ENCODE measurements around the gene MAP3K7CL.

Gene MAP3K7CL

GRCh38 chr21:29208682-29209059, 78.2 kb downstream of the MAP3K7CL start:
- Histone ChIP-seq H3K4me1 (ENCODE audit: control insufficient read depth in 1 of 2, insufficient read depth in 2 of 2, low read length in 2 of 2) (no peaks in the 10 kb centered on the region), H3K27me3 (ENCODE audit: insufficient read depth, low read length) (no peaks in the 10 kb centered on the region), H3K9me3 (ENCODE audit: insufficient read depth, low read depth, low read length) (no peaks in the 10 kb centered on the region), H2BK5ac (ENCODE audit: low read depth, low read length, poor library complexity) (no peak overlapping the region), H2AK5ac (ENCODE audit: low read length) (no peak overlapping the region), H3K18ac (ENCODE audit: low read length) (no peak overlapping the region), H3K9ac (ENCODE audit: low read length) (no peak overlapping the region), H3K4ac (ENCODE audit: low read depth, low read length) (no peak overlapping the region), H2BK120ac (ENCODE audit: insufficient read depth, low read length, poor library complexity) (no peak overlapping the region), H3K27ac (ENCODE audit: low read depth, low read length) (no peak overlapping the region), H3K4me2 (ENCODE audit: low read length) (no peak overlapping the region), H3K79me1 (ENCODE audit: low read length) (no peaks in the 10 kb centered on the region), H4K91ac (ENCODE audit: low read depth, low read length) (no peak overlapping the region), H3K4me3 (ENCODE audit: low read depth, low read length) (no peak overlapping the region), H4K8ac (ENCODE audit: low read depth, low read length) (no peak overlapping the region), H3K79me2 (ENCODE audit: control insufficient read depth, insufficient read depth, low read length, poor library complexity) (no peaks in the 10 kb centered on the region), H4K12ac (ENCODE audit: low read depth, low read length) (no peak overlapping the region), H3K36me3 (ENCODE audit: control insufficient read depth in 1 of 2, insufficient read depth in 2 of 2, low read length in 2 of 2) (no peaks in the 10 kb centered on the region), H2AFZ (ENCODE audit: insufficient read depth, low read length, poor library complexity) (no peak overlapping the region), H3K23ac (ENCODE audit: low read length) (no peak overlapping the region), H2BK12ac (ENCODE audit: low read length) (no peak overlapping the region), H3K14ac (ENCODE audit: low read length) (no peak overlapping the region)
- no CpG with 5 or more reads among the region's 1 CpG for WGBS (ENCODE audit: extremely low coverage, insufficient coverage, insufficient read length)
- peak in 1 of 2 donors; percentile 61 for DNase-seq

- H3K79me1 ChIP-seq (ENCODE audit: low read length) = no peaks in the 10 kb centered on the region
- H3K23ac ChIP-seq (ENCODE audit: low read length) = no peak overlapping the region
- no peak overlapping the region for H3K27ac ChIP-seq (ENCODE audit: low read depth, low read length)
Observed at GRCh38 chr21:29209696-29210095, 79.3 kb downstream of the MAP3K7CL start.

DNA sequence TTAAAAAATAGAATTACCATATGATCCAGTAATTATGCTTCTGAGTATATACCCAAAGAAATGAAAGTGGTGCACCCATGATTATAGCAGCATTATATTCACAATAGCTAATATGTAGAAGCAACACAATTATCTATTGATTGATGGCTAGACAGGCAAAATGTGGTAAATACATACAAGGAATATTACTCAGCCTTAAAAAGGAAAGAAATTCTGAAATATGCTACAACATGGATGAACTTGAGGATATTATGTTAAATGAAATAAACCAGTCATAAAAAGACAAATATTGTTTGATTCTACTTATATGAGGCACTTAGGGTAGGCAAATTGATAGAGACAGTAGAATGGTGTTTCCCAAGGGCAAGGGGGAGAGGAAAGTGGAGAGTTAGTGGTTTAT, 80.8 kb downstream of the MAP3K7CL start:
- Histone ChIP-seq H2BK5ac (ENCODE audit: low read depth, low read length, poor library complexity) (no peak overlapping the region), H3K4ac (ENCODE audit: low read depth, low read length) (no peak overlapping the region), H4K8ac (ENCODE audit: low read depth, low read length) (no peak overlapping the region), H3K27me3 (ENCODE audit: insufficient read depth, low read length) (no peaks in the 10 kb centered on the region), H2AK5ac (ENCODE audit: low read length) (no peak overlapping the region), H3K9ac (ENCODE audit: low read length) (no peak overlapping the region), H3K4me3 (ENCODE audit: low read depth, low read length) (no peak overlapping the region), H3K79me1 (ENCODE audit: low read length) (no peaks in the 10 kb centered on the region), H3K36me3 (ENCODE audit: control insufficient read depth in 1 of 2, insufficient read depth in 2 of 2, low read length in 2 of 2) (no peaks in the 10 kb centered on the region), H3K9me3 (ENCODE audit: insufficient read depth, low read depth, low read length) (no peaks in the 10 kb centered on the region), H2BK120ac (ENCODE audit: insufficient read depth, low read length, poor library complexity) (no peak overlapping the region), H2AFZ (ENCODE audit: insufficient read depth, low read length, poor library complexity) (no peak overlapping the region), H3K23ac (ENCODE audit: low read length) (no peak overlapping the region), H2BK12ac (ENCODE audit: low read length) (no peak overlapping the region), H3K27ac (ENCODE audit: low read depth, low read length) (no peak overlapping the region), H3K18ac (ENCODE audit: low read length) (no peak overlapping the region), H3K79me2 (ENCODE audit: control insufficient read depth, insufficient read depth, low read length, poor library complexity) (no peaks in the 10 kb centered on the region), H4K91ac (ENCODE audit: low read depth, low read length) (no peak overlapping the region), H4K12ac (ENCODE audit: low read depth, low read length) (no peak overlapping the region), H3K4me2 (ENCODE audit: low read length) (no peak overlapping the region), H3K4me1 (ENCODE audit: control insufficient read depth in 1 of 2, insufficient read depth in 2 of 2, low read length in 2 of 2) (no peaks in the 10 kb centered on the region), H3K14ac (ENCODE audit: low read length) (no peak overlapping the region)
- no peak for DNase-seq

More at GRCh38 chr21:29209696-29210095, 79.3 kb downstream of the MAP3K7CL start:
- Histone ChIP-seq H4K8ac (ENCODE audit: low read depth, low read length) (no peak overlapping the region), H3K4me2 (ENCODE audit: low read length) (no peak overlapping the region), H3K27me3 (ENCODE audit: insufficient read depth, low read length) (no peaks in the 10 kb centered on the region), H4K91ac (ENCODE audit: low read depth, low read length) (no peak overlapping the region), H4K12ac (ENCODE audit: low read depth, low read length) (no peak overlapping the region), H2AFZ (ENCODE audit: insufficient read depth, low read length, poor library complexity) (no peak overlapping the region), H2AK5ac (ENCODE audit: low read length) (no peak overlapping the region), H3K36me3 (ENCODE audit: control insufficient read depth in 1 of 2, insufficient read depth in 2 of 2, low read length in 2 of 2) (no peaks in the 10 kb centered on the region), H3K4ac (ENCODE audit: low read depth, low read length) (no peak overlapping the region), H2BK120ac (ENCODE audit: insufficient read depth, low read length, poor library complexity) (no peak overlapping the region), H2BK5ac (ENCODE audit: low read depth, low read length, poor library complexity) (no peak overlapping the region), H3K18ac (ENCODE audit: low read length) (no peak overlapping the region), H3K4me1 (ENCODE audit: control insufficient read depth in 1 of 2, insufficient read depth in 2 of 2, low read length in 2 of 2) (no peaks in the 10 kb centered on the region), H3K4me3 (ENCODE audit: low read depth, low read length) (no peak overlapping the region), H2BK12ac (ENCODE audit: low read length) (no peak overlapping the region), H3K9me3 (ENCODE audit: insufficient read depth, low read depth, low read length) (no peaks in the 10 kb centered on the region), H3K14ac (ENCODE audit: low read length) (no peak overlapping the region), H3K9ac (ENCODE audit: low read length) (no peak overlapping the region), H3K79me2 (ENCODE audit: control insufficient read depth, insufficient read depth, low read length, poor library complexity) (no peaks in the 10 kb centered on the region)
- no peak for DNase-seq

DNA sequence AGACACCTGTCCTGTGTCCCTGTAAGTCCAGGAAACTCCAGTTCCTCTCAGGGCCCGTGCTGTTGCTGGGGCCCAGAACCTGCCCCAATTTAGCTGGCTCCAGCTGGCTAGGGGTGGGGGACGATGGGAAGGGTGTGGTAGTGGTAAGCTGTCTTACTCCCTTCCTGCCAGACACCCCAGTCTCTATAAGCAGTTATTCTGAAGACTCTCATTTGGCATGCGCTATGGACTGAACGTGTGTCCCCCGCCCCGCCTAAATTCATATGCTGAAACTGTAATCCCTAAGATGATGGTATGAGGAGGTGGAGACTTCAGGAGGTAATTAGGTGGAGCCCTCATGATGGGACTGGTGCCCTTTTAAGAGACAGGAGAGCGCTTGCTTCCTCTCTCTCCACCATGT, 82.0 kb downstream of the MAP3K7CL start:
- Histone ChIP-seq H3K36me3 (ENCODE audit: control insufficient read depth in 1 of 2, insufficient read depth in 2 of 2, low read length in 2 of 2) (no peaks in the 10 kb centered on the region), H3K27ac (ENCODE audit: low read depth, low read length) (no peak overlapping the region), H2BK120ac (ENCODE audit: insufficient read depth, low read length, poor library complexity) (no peak overlapping the region), H3K18ac (ENCODE audit: low read length) (no peak overlapping the region), H3K4me1 (ENCODE audit: control insufficient read depth in 1 of 2, insufficient read depth in 2 of 2, low read length in 2 of 2) (no peaks in the 10 kb centered on the region), H2BK12ac (ENCODE audit: low read length) (no peak overlapping the region), H3K4ac (ENCODE audit: low read depth, low read length) (no peak overlapping the region), H2AFZ (ENCODE audit: insufficient read depth, low read length, poor library complexity) (no peak overlapping the region), H3K79me1 (ENCODE audit: low read length) (no peaks in the 10 kb centered on the region), H3K14ac (ENCODE audit: low read length) (no peak overlapping the region), H3K9me3 (ENCODE audit: insufficient read depth, low read depth, low read length) (no peaks in the 10 kb centered on the region), H3K23ac (ENCODE audit: low read length) (no peak overlapping the region), H3K4me2 (ENCODE audit: low read length) (no peak overlapping the region), H3K4me3 (ENCODE audit: low read depth, low read length) (no peak overlapping the region), H4K8ac (ENCODE audit: low read depth, low read length) (no peak overlapping the region), H3K79me2 (ENCODE audit: control insufficient read depth, insufficient read depth, low read length, poor library complexity) (no peaks in the 10 kb centered on the region), H3K27me3 (ENCODE audit: insufficient read depth, low read length) (no peaks in the 10 kb centered on the region), H4K91ac (ENCODE audit: low read depth, low read length) (no peak overlapping the region), H2BK5ac (ENCODE audit: low read depth, low read length, poor library complexity) (no peak overlapping the region), H2AK5ac (ENCODE audit: low read length) (no peak overlapping the region), H3K9ac (ENCODE audit: low read length) (no peak overlapping the region), H4K12ac (ENCODE audit: low read depth, low read length) (no peak overlapping the region)
- DNase-seq = no peak
- no CpG with 5 or more reads among the region's 7 CpGs for WGBS (ENCODE audit: extremely low coverage, insufficient coverage, insufficient read length)

All from trophoblast cell (in vitro differentiated cells and primary cell).